Stimulated activated CD4-positive, alpha-beta T cell treated with anti-CD3 and anti-CD28 coated beads, TNF-alpha, amount 100 ng/mL, for 1 hour (primary cell): ENCODE results near the gene SLC27A1.
"Not testable (repeated sequence)": the region's sequence is repeated elsewhere in the genome, so short reads cannot be mapped to it uniquely, and the experiment has no call there.

ENCODE experiments used
- DNase-seq, 3 donors: peaks; one replicate each; pipeline ENCODE4 v3.0.0-alpha.2; 2020; ENCODE audit warnings: low read depth in 3 of 3, low spot score in 1 of 3

SLC27A1 gene

DNA sequence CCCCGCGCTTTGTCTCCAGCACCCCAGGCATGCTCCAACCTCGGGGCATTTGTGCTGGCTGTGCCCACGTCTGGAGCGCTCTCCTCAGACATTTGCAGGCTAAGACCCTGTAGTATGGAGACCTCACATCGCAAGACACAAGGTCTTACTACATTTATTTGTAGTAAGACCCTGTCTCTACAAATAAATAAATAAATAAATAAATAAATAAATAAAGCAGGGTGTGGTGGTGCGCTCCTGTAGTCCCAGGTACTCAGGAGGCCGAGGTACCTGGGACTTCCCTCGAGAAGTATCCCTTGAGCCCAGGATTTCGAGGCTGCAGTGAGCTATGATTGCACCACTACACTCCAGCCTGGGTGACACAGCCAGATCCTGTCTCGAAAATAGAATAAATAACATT lies 14.2 kb upstream of the SLC27A1 start:
- DNase-seq: no peak

DNA sequence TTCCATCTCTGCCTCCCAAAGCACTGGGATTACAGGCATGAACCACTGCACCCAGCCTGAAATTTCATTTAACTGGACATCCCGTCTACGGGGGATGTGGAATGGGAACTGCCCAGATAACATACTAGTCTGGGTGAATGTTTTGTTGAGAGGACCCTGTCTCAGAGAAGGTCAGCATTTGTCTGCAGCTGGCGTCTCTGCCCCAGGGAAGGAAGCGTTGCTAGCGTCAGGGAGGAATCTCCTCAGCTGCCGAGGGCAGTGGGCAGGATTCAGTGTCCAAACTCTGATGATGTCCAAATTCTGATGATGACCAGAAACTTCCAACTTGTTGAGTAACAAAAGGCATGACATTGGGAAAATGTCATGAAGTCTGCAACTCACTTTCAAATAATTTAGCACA lies 12.7 kb upstream of the SLC27A1 start:
- no peak for DNase-seq

- no peak for DNase-seq
Observed at GRCh38 chr19:17458970-17459369, 11.4 kb upstream of the SLC27A1 start.

DNA sequence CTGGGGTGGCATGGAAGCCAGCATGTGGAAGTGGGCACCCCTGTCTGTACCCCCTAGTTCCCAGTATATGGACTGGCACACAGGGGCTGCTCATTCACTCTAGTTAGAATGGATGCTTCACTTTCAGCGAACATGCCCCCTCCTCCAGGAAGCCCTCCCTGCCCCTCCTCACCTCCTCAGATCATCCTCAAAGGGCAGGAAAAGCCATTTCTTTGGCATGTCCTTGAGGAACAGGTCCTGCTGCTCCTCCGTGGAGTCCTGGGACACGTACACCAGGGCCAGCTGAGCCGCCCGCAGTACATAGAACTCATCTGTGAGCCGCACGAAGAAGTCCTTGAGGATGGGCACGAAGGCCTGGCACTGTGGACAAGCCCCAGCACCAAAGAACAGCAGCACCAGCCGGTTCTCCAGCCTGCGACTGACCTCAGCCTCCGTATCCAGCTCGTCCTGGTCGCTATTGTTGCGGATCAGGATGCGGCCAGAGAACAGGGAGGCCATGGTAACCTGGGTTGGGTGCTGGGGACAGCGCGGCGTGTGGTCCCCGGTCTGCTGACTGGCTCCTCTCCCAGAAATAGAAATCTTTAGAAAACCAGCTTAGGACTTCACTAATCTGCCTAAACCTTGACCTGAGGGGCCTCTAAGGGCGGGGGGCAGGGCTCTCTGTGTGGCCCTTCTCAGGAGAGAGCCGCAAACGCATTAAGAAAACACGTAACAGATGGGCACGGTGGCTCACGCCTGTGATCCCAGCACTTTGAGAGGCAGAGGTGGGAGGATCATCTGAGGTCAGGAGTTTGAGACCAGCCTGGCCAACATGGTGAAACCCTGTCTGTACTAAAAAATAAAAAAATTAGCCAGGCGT lies 9.7 kb upstream of the SLC27A1 start, which contains the start of gene NXNL1:
Gene NXNL1, minus strand, starts transcription at position 555 of the 859 bp plus-strand sequence. Its CDS starts 57 bp downstream, at position 498.
- no peak for DNase-seq

GRCh38 chr19:17466487-17466850 lies 3.9 kb upstream of the SLC27A1 start:
- no peak for DNase-seq

- DNase-seq: no peak
Observed at GRCh38 chr19:17467471-17468301, 2.6 kb upstream of the SLC27A1 start.

- no peak for DNase-seq
Observed at GRCh38 chr19:17468302-17469091, 1.8 kb upstream of the SLC27A1 start.

DNA sequence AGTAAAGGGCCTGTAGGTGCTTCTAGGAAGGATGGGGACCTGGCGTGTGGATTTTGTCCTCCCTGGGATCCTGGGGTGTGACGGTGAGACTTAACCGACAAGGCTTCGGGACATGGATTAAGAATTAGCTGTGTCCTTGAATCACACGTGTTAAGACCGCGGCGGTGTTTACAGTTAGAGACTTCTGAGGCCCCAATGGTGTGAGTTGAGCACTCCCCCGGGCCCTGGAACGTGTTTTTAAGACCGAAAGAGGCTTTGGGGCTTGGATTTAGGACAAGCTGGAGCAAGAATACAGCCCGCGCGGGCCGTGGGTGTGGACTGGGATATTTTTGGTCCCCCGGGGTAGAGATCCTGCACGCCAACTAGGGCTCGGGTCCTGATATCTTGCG lies 1.2 kb upstream of the SLC27A1 start:
- DNase-seq: no peak

- DNase-seq: peak; percentile 81 to 91 (median 85)
Observed at GRCh38 chr19:17469481-17470067, 750 bp upstream of the SLC27A1 start.

GRCh38 chr19:17471410-17472125 lies 1.2 kb downstream of the SLC27A1 start:
- DNase-seq: no peak

GRCh38 chr19:17473041-17473440 lies 2.7 kb downstream of the SLC27A1 start:
- no peak for DNase-seq

DNA sequence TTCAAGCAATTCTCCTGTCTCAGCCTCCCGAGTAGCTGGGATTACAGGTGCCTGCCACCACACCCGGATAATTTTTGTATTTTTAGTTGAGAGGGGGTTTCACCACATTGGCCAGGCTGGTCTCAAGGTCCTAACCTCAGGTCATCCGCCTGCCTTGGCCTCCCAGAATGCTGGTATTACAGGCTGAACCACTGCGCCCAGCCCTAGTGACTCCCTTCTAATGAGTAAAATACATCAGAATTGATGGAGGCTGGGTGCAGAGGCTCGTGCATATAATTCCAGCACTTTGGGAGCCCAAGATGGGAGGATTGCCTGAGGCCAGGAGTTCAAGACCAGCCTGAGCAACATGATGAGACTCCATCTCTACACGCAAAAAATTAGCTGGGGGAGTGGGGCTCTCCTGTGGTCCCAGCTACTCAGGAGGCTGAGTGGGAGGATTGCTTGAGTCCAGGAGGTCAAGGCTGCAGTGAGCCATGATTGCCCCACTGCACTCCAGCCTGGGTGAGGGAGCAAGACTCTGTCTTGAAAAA lies 4.8 kb downstream of the SLC27A1 start:
- DNase-seq: not testable (repeated sequence)

DNA sequence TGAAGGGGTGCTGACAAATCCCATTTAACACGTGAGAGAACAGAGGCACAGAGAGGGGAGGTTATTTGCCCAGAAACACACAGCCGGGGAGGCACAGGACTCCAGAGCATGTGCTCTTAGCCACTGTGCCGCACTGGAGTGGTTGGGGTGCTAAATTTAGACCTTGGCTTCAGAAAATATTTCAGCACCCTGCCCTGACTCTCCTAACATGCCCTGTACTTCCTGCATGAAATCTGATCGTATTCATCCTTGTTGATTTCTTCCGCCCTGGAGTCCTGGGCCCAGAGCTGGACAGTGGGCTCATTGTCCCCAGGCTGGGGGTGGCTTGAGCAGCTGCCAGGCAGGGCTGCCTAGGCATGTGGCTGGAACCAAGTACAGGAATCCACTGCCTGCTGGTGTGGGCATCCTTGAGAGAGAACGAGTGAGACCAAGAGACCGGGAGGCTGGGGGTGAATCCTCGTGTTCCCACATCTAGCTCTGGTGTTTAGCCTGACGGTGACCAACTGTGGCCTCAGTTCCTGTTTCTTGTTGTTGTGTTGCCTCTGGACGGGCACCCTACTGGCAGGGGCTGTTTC lies 5.3 kb downstream of the SLC27A1 start:
- no peak for DNase-seq

DNA sequence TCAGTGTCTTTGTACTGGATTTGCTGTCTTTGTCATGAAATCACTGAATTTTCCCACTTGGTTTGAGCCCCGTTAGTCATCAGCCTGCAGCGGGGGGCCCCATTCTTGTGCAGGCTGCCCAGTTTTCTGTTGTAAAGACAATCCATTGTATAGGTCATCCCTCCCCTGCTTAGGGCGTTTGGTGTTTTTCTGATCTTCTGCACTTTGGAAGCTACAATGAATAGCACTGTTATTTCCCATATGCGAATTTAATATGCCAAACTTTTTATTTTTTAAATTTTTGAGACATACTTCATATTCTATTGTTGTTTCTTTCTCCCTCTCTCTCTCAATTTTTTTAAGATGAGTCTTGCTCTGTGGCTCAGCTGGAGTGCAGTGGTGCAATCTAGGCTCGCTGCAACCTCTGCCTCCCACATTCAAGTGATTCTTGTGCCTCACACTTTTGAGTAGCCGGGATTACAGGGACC lies 9.0 kb downstream of the SLC27A1 start:
- no peak for DNase-seq

DNA sequence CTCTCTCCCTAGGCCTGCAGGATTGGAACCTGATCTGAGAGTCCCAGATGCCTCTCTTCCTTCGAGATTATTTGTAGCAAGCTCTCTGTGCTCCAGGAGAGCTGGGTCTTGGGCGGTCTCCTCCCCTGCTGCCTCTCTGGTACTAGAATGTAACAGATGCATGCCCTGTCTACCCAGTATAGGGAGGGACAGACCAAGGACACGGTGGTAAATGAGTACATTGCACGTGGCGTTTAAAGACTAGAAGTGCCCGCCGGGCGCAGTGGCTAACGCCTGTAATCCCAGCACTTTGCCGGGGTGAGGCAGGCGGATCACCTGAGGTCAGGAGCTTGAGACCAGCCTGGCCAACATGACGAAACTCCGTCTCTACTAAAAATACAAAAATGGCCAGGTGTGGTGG lies 11.7 kb downstream of the SLC27A1 start:
- DNase-seq: no peak

DNA sequence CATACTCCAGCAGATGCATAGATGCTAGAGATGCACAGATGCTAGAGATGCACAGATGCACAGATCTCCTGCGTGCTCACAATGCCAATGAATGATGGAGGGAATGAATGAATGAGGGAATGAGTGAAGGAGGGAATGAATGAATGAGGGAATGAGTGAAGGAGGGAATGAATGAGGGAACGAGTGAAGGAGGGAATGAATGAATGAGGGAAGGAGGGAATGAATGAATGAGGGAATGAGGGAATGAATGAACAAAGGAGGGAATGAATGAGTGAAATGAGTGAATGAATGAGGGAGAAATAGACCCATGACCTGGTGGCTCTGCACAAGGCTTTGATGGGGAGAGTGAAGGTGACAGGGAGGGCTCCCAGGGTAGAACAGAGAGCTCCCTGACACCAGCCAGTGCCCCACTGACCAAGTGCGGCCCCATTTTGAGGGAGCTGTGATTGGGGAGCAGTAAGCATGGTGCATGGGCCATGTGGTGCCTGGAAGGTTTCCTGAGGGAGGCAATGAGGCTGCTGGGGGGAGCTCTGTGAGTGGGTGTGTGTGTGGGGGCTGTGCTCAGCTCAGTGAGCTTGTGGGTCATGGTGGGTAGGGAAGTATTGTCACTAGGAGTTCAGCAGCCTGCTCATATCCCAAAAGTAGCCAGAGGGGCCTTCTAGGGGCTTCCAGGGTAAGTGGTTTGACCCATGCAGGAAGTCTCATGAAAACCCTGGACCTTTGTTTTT lies 12.7 kb downstream of the SLC27A1 start:
- no peak for DNase-seq

DNA sequence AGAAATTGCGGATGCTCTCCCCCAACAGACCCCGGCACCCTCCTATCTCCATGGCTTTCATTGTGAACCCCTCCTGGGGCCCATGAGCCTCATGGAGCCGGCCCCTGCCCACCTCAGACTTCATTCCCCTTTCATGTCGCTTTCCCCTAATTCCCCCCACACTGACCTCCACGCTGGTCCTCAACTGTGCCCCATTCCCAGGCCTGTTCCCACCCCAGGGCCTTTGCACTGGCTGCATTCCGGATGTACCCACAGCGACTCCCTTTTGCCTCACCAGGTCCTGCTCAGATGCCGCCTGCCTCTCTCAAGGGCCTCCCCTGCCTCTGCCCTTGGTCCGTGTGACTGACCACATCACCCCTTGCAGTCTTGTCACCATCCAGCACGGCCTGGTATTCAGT lies 13.3 kb downstream of the SLC27A1 start:
- DNase-seq: no peak

DNA sequence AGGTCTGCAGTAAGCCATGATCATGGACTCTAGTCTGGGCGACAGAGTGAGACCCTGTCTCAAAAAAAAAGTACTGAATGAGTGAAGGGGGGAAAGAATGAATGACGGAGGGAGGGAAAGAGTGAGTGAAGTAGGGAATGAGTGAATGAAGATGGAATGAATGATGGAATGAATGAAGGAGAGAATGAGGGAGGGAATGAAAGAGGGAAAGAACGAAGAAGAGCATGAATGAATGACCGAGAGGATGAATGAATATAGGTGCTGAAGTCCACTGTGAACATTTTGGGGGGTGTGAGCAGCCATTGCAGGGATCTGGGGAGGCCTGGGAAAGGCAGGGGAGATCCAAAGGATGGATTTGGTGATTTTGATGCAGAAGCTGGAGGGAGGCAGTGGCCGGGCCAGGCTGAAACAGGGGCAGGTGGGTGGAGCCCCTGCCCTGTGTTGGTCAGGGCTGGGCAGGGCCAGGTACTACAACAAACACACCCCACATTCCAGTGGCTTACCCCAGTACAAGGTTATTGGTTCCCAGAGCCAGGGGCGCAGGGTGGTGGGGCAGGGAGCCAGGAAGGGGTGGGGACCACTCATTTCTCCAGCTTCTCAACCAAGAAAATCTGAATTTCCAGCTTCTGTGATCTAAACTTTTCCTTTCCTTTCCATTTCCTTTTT lies 14.3 kb downstream of the SLC27A1 start:
- DNase-seq: no peak
